Measurements from ENCODE around the gene OR1E1.
"Not testable (repeated sequence)": the region's sequence is repeated elsewhere in the genome, so short reads cannot be mapped to it uniquely, and the experiment has no call there.

Gene OR1E1

GRCh38 chr17:3415610-3416009 is 17.4 kb upstream of the OR1E1 start:
- no peak for TF ChIP-seq CTCF (conservative IDR thresholded peaks at IDR 0.05; ENCODE audit: control insufficient read depth, insufficient read depth, low read depth, low read length)
- no peak overlapping the region for H3K4me3 ChIP-seq (ENCODE audit: control insufficient read depth, low read depth, low read length)
- no peak for DNase-seq (ENCODE audit: low read depth)

GRCh38 chr17:3412216-3412615 is 14.0 kb upstream of the OR1E1 start:
- not testable (repeated sequence) for H3K4me3 ChIP-seq (ENCODE audit: control insufficient read depth, low read depth, low read length); DNase-seq (ENCODE audit: low read depth)

GRCh38 chr17:3411070-3411469 is 12.9 kb upstream of the OR1E1 start, which contains the start of gene OR3A3:
OR3A3 (plus strand) TSS chr17:3411370.
- no peak within 1 kb of the TSS for H3K4me3 ChIP-seq (ENCODE audit: control insufficient read depth, low read depth, low read length)
- no peak for TF ChIP-seq CTCF (conservative IDR thresholded peaks at IDR 0.05; ENCODE audit: control insufficient read depth, insufficient read depth, low read depth, low read length)
- DNase-seq (ENCODE audit: low read depth): no peak

GRCh38 chr17:3403856-3404255 is 5.6 kb upstream of the OR1E1 start:
- not testable (repeated sequence) for H3K4me3 ChIP-seq (ENCODE audit: control insufficient read depth, low read depth, low read length); DNase-seq (ENCODE audit: low read depth)

- no peak for TF ChIP-seq CTCF (conservative IDR thresholded peaks at IDR 0.05; ENCODE audit: control insufficient read depth, insufficient read depth, low read depth, low read length)
- no peak overlapping the region for H3K4me3 ChIP-seq (ENCODE audit: control insufficient read depth, low read depth, low read length)
- DNase-seq (ENCODE audit: low read depth): no peak
These were observed 3.6 kb upstream of the OR1E1 start for GRCh38 chr17:3401786-3402185.

GRCh38 chr17:3400055-3400454 is 1.8 kb upstream of the OR1E1 start:
- no peak for TF ChIP-seq CTCF (conservative IDR thresholded peaks at IDR 0.05; ENCODE audit: control insufficient read depth, insufficient read depth, low read depth, low read length)
- DNase-seq (ENCODE audit: low read depth): no peak
- no peak overlapping the region for H3K4me3 ChIP-seq (ENCODE audit: control insufficient read depth, low read depth, low read length)

- H3K4me3 ChIP-seq (ENCODE audit: control insufficient read depth, low read depth, low read length); DNase-seq (ENCODE audit: low read depth): not testable (repeated sequence)
These were observed 409 bp downstream of the OR1E1 start for GRCh38 chr17:3397801-3398200.

- TF ChIP-seq CTCF (conservative IDR thresholded peaks at IDR 0.05; ENCODE audit: control insufficient read depth, insufficient read depth, low read depth, low read length): no peak
- no peak overlapping the region for H3K4me3 ChIP-seq (ENCODE audit: control insufficient read depth, low read depth, low read length)
- no peak for DNase-seq (ENCODE audit: low read depth)
These were observed 8.4 kb downstream of the OR1E1 start for GRCh38 chr17:3389791-3390190.
